Kidney (tissue), 14 donors: ENCODE measurements around the gene MLX. TPM values are rescaled to one million over a fixed set of nuclear protein-coding genes. Genes with fewer than 3 reads are reported as not detected.
"Not testable (repeated sequence)": the region's sequence is repeated elsewhere in the genome, so short reads cannot be mapped to it uniquely, and the experiment has no call there.

Source experiments
- DNase-seq, 5 donors: peaks; one replicate each; pipeline ENCODE4 v3.0.0-alpha.2; 2013 to 2020
- FAIRE-seq: peaks from 2 replicates; lab custom pipeline; 2012; peaks lifted over from hg19 to GRCh38; lab: Jason Lieb, UNC
- H3K27ac ChIP-seq, 2 donors: one replicate each; pipeline ENCODE4 v1.7.0; 2013; ENCODE audit warnings: low read depth in 2 of 2, low read length in 2 of 2, inconsistent platforms in 1 of 2
- H3K27me3 ChIP-seq: one replicate; pipeline ENCODE4 v1.7.1; 2013; ENCODE audit warnings: low read length, inconsistent platforms; ENCODE audit not compliant: control insufficient read depth, insufficient read depth
- H3K36me3 ChIP-seq, 3 donors: one replicate each; pipeline versions ENCODE4 v1.7.0 to v1.7.1; 2013; ENCODE audit warnings: low read length in 3 of 3, control low read depth in 1 of 3, inconsistent platforms in 1 of 3; ENCODE audit not compliant: insufficient read depth in 3 of 3, control insufficient read depth in 2 of 3
- H3K4me1 ChIP-seq, 3 donors: one replicate each; pipeline versions ENCODE4 v1.7.0 to v1.7.1; 2013; ENCODE audit warnings: low read length in 3 of 3, inconsistent platforms in 1 of 3, low read depth in 1 of 3; ENCODE audit not compliant: control insufficient read depth in 2 of 3, insufficient read depth in 2 of 3
- H3K4me3 ChIP-seq, 3 donors: one replicate each; pipeline versions ENCODE4 v1.7.0 to v1.8.1; 2013; ENCODE audit warnings: low read length in 3 of 3, control low read depth in 1 of 3, inconsistent platforms in 1 of 3
- H3K9ac ChIP-seq, 3 donors: one replicate each; pipeline versions ENCODE4 v1.7.0 to v1.7.1; 2013; ENCODE audit warnings: low read length in 3 of 3, control low read depth in 1 of 3, inconsistent platforms in 1 of 3
- H3K9me3 ChIP-seq, 3 donors: one replicate each; pipeline versions ENCODE4 v1.7.0 to v1.7.1; 2013; ENCODE audit warnings: low read length in 3 of 3, control low read depth in 1 of 3, inconsistent platforms in 1 of 3; ENCODE audit not compliant: control insufficient read depth in 2 of 3, insufficient read depth in 1 of 3
- intact Hi-C: fragments of 100-400 bp; cut with DNase I; formaldehyde crosslinking; loops from one replicate; pipeline ENCODE4 v1.11.1; 2022
- polyA plus RNA-seq: library from polyadenylated mRNA; stranded (reverse); fragments of 350-450 nt; fragmentation: Illumina TruSeq; extraction: RNeasy Lipid Tissue Mini Kit (QIAGEN cat#74804); gene quantifications from one replicate; pipeline ENCODE4 v1.2.3, GENCODE V29; 2014; ENCODE audit warnings: low read depth, low replicate concordance; ENCODE audit not compliant: insufficient read depth
- total RNA-seq: library from RNA; stranded (reverse); fragmentation: NEBNext Ultra II Directional; extraction: Animal tissue kit (Norgen Biotek cat#: 25700); gene quantifications from one replicate; pipeline ENCODE4 v1.2.1, GENCODE V29; 2021
- TF ChIP-seq, protein P1 (sequence below): IDR thresholded peaks from 3 replicates; pipeline ENCODE4 v1.5.1; 2012; ENCODE audit warnings: mild to moderate bottlenecking, moderate library complexity, borderline replicate concordance; ENCODE audit not compliant: insufficient read depth; ENCODE audit errors: extremely low read depth
- donor health status: control.
- donor health status: control.
- donor health status: control.
- donor health status: control.
- donor health status: control.
- donor health status: DM: yes; HTN: yes; CAD: no.
- donor health status: Normal renal cell carcinoma (clear cell type).

Gene MLX
- total and polyA plus RNA-seq, 2 donors from 2014 or later, result 38.7 to 41.0 TPM

- no peak overlapping the region for H3K27ac ChIP-seq
- DNase-seq, result peak in 2 of 5 donors; percentile 11 to 29
Measured at GRCh38 chr17:42618442-42619150, 51.7 kb downstream of the MLX start.

GRCh38 chr17:42621987-42622386, 55.1 kb downstream of the MLX start:
- intact Hi-C loops, H3K9ac ChIP-seq, H3K27ac ChIP-seq, H3K27me3 ChIP-seq, H3K4me3 ChIP-seq, H3K36me3 ChIP-seq, FAIRE-seq, H3K9me3 ChIP-seq, H3K4me1 ChIP-seq, DNase-seq: not testable (repeated sequence)

More at GRCh38 chr17:42618442-42619150, 51.7 kb downstream of the MLX start:
- intact Hi-C loops, result no loop called here
- no peak overlapping the region for H3K4me3 ChIP-seq
- TF ChIP-seq, protein P1, sequence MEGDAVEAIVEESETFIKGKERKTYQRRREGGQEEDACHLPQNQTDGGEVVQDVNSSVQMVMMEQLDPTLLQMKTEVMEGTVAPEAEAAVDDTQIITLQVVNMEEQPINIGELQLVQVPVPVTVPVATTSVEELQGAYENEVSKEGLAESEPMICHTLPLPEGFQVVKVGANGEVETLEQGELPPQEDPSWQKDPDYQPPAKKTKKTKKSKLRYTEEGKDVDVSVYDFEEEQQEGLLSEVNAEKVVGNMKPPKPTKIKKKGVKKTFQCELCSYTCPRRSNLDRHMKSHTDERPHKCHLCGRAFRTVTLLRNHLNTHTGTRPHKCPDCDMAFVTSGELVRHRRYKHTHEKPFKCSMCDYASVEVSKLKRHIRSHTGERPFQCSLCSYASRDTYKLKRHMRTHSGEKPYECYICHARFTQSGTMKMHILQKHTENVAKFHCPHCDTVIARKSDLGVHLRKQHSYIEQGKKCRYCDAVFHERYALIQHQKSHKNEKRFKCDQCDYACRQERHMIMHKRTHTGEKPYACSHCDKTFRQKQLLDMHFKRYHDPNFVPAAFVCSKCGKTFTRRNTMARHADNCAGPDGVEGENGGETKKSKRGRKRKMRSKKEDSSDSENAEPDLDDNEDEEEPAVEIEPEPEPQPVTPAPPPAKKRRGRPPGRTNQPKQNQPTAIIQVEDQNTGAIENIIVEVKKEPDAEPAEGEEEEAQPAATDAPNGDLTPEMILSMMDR, result peak; percentile 18
- peaks cover 0 to 11% (median 11%) of the 10 kb centered on the region in 3 donors for H3K36me3 ChIP-seq
- no peaks in the 10 kb centered on the region for H3K27me3 ChIP-seq
- FAIRE-seq, result no peak
- H3K9ac ChIP-seq, result no peak overlapping the region
- no peaks in the 10 kb centered on the region for H3K4me1 ChIP-seq
- H3K9me3 ChIP-seq, result no peaks in the 10 kb centered on the region

Other genes with a start within 250 kb of the MLX start
- 327 TPM for gene STAT3, start 178.7 kb upstream of the MLX start, total RNA-seq
- gene STAT3, start 178.7 kb upstream of the MLX start, polyA plus RNA-seq, result 55.6 TPM
- gene CAVIN1, start 143.8 kb upstream of the MLX start, total RNA-seq, result 204 TPM
- gene CAVIN1, start 143.8 kb upstream of the MLX start, polyA plus RNA-seq, result 67.1 TPM
- gene ATP6V0A1, start 108.2 kb upstream of the MLX start, total RNA-seq, result 110 TPM
- 108 TPM for gene ATP6V0A1, start 108.2 kb upstream of the MLX start, polyA plus RNA-seq
- 37.5 TPM for gene NAGLU, start 30.9 kb upstream of the MLX start, total RNA-seq
- gene NAGLU, start 30.9 kb upstream of the MLX start, polyA plus RNA-seq, result 52.7 TPM
- 0.31 TPM for gene HSD17B1, start 14.2 kb upstream of the MLX start, total RNA-seq
- 3.3 TPM for gene HSD17B1, start 14.2 kb upstream of the MLX start, polyA plus RNA-seq
- gene COASY, start 5.0 kb upstream of the MLX start, total RNA-seq, result 71.9 TPM
- 145 TPM for gene COASY, start 5.0 kb upstream of the MLX start, polyA plus RNA-seq
- gene PSMC3IP, start 10.6 kb downstream of the MLX start, total RNA-seq, result 5.8 TPM
- 3.6 TPM for gene PSMC3IP, start 10.6 kb downstream of the MLX start, polyA plus RNA-seq
- 69.5 TPM for gene RETREG3, start 42.3 kb downstream of the MLX start, total RNA-seq
- 22.6 TPM for gene RETREG3, start 42.3 kb downstream of the MLX start, polyA plus RNA-seq
- 33.7 TPM for gene TUBG1, start 42.6 kb downstream of the MLX start, total RNA-seq
- gene TUBG1, start 42.6 kb downstream of the MLX start, polyA plus RNA-seq, result 61.9 TPM
- 19.9 TPM for gene TUBG2, start 92.2 kb downstream of the MLX start, total RNA-seq
- gene TUBG2, start 92.2 kb downstream of the MLX start, polyA plus RNA-seq, result 39.9 TPM
- 21.2 TPM for gene PLEKHH3, start 109.9 kb downstream of the MLX start, total RNA-seq
- gene PLEKHH3, start 109.9 kb downstream of the MLX start, polyA plus RNA-seq, result 23.2 TPM
- gene CCR10, start 114.7 kb downstream of the MLX start, total RNA-seq, result 1.4 TPM
- gene CCR10, start 114.7 kb downstream of the MLX start, polyA plus RNA-seq, result 1.7 TPM
- gene CNTNAP1, start 115.4 kb downstream of the MLX start, total RNA-seq, result 9.1 TPM
- 1.4 TPM for gene CNTNAP1, start 115.4 kb downstream of the MLX start, polyA plus RNA-seq
- 59.2 TPM for gene EZH1, start 177.9 kb downstream of the MLX start, total RNA-seq
- 20.8 TPM for gene EZH1, start 177.9 kb downstream of the MLX start, polyA plus RNA-seq
- gene RAMP2, start 194.1 kb downstream of the MLX start, total RNA-seq, result 55.7 TPM
- 134 TPM for gene RAMP2, start 194.1 kb downstream of the MLX start, polyA plus RNA-seq
- gene VPS25, start 206.3 kb downstream of the MLX start, total RNA-seq, result 85.2 TPM
- gene VPS25, start 206.3 kb downstream of the MLX start, polyA plus RNA-seq, result 112 TPM
- 14.9 TPM for gene WNK4, start 213.5 kb downstream of the MLX start, total RNA-seq
- 26.4 TPM for gene WNK4, start 213.5 kb downstream of the MLX start, polyA plus RNA-seq
- gene COA3, start 231.6 kb downstream of the MLX start, total RNA-seq, result 144 TPM
- gene COA3, start 231.6 kb downstream of the MLX start, polyA plus RNA-seq, result 656 TPM
- 0.60 TPM for gene CNTD1, start 231.8 kb downstream of the MLX start, total RNA-seq
- gene CNTD1, start 231.8 kb downstream of the MLX start, polyA plus RNA-seq, result 0.95 TPM